HG02973 (cell line): ENCODE data around the gene TGFB1I1.
A peak's percentile ranks its signal among the peaks of the same experiment; 100 is the strongest.

Source experiments
- ATAC-seq: cut with Tn5 transposase; IDR thresholded peaks from one replicate; pipeline ENCODE4 v1.9.1; 2021; ENCODE audit warnings: moderate library complexity; ENCODE audit not compliant: unreplicated experiment

TGFB1I1 gene

DNA sequence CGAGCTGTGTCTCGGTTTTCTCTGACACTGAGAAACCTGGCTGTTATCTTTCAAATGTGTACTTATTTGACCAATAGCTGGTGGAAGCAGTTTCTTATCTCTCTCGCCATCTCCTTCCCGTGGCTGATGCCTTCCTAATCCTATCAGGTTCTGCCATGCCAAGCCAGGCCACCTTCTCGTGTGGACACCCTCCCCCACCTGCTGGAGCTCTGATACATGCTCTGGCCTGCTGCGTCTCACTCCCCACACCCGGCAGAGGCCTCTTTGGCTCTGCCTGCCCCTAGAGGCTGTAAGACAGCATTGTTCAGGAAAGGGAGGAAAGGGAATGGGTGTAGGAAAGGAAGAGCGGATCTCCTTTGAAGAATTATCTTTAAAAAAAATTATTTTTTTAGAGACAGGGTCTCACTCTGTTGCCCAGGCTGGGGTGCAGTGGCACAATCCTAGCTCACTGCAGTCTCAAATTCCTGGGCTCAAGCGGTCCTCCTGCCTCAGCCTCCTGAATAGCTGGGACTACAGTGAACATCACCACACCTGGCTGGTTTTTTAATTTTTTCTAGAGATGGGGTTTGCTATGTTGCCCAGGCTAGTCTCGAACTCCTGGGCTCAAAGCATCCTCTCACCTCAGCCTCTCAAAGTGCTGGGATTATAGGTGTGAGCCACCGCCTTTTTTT, 20.1 kb upstream of the TGFB1I1 start:
- no peak for ATAC-seq

DNA sequence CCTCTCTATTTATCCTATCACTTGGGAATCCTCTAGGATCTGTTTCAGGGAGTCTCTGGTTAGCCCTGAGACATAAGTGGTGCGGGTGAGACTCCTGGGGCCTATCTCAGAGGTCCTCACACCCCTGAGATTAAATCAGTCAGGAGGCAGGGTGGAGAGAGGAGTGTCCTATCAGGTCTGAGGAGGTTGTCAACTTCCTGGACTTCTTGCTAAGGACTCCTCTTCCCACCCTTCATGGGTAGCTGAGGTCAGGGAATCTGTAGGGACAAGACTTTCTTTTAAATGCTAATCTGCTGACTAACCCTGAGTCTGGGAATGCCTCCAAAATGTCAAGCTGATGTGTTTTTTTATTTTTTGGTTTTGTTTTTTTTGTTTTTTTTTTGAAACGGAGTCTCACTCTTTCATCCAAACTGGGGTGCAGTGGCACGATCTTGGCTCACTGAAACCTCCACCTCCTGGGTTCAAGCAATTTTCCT, 19.3 kb upstream of the TGFB1I1 start:
- no peak for ATAC-seq

DNA sequence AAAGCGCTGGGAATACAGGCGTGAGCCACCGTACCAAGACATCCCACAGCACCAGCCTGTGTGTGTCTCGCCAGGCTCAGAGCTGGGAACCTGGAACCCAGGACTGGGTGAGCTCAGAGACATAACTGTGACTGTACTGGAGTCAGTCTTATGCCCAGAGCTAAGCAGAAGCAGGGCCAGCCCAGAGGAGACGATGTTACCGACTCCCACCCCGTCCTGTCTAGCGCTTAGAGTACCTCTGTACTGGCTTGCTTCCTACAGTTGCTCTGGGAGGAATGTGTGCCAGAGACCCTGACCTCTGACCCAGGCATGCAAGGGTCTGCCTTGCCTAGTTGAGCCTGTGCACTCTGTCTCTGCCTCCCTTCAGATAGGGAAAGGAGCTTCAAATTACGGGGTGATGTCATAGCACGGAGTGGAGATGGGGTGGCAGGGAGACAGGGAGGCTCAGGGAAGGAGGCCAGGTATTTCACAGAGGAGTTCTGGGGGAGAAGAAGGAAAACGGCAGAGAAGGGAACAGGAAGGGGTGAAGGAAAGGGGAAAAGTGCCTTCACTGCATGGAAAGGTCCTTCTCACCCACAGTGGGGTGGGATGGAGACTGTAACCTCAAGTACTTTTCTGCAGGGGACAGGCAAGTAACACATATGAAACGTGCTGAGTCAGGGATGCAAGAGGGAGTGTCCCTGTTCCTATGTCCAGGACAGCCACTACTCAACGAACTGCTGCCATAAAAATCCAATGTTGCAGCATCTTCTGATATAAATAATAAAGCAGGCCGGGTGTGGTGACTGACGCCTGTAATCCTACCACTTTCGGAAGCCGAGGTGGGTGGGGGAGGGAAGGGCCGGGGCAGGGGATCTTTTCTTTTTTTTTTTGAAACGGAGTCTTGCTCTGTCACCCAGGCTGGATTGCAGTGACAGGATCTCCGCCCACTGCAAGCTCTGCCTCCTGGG, 18.4 kb upstream of the TGFB1I1 start:
- ATAC-seq: no peak

DNA sequence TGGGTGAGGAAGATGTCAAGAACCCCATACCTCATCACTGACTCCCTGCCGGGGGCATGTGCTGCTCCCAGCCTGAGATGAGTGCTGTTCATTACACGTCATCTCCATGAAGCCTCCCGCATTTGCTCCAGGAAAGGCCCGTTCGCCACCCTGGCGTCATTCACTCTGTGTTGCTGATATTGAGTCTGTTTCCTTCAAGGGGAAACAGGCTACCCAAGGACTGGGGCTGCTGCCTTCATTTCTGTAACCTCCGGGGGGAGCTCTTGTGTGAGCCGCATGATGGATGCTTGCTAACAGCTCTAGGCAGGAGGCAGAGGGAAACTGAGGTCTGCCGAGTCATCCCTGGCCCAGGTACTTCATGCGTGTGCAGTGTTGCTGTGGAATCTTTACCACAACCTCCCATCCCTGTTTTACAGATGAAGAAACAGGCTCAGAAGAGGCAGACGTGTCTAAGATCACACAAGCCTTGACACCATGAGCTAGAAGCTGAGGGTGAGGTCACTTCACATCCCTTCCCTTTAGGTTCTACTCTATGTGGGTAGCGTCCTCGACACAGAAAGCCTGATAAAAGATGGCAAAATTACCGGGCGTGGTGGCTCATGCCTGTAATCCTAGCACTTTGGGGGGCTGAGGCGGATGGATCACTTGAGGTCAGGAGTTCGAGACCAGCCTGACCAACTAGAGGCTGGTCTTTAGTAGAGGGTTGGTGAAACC, 16.2 kb upstream of the TGFB1I1 start:
- ATAC-seq: no peak

DNA sequence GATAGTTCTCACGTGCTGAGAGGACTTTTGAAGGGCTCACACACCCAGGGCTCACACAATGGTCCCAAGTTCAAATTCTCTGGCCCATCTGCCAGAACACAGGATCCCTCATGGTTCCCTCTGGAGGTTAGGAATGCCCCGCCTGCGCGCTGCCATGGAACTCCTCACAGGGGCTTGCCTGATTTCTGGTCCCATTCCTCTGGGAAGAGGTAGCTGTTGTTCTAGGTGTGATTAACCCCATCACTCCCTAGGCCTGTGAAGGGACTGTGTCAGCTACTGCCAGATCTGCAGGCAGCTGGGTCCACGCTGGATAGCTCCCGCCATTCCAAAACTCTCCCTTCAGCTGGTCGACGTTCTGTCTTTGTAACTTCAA, 15.0 kb upstream of the TGFB1I1 start:
- ATAC-seq: no peak

DNA sequence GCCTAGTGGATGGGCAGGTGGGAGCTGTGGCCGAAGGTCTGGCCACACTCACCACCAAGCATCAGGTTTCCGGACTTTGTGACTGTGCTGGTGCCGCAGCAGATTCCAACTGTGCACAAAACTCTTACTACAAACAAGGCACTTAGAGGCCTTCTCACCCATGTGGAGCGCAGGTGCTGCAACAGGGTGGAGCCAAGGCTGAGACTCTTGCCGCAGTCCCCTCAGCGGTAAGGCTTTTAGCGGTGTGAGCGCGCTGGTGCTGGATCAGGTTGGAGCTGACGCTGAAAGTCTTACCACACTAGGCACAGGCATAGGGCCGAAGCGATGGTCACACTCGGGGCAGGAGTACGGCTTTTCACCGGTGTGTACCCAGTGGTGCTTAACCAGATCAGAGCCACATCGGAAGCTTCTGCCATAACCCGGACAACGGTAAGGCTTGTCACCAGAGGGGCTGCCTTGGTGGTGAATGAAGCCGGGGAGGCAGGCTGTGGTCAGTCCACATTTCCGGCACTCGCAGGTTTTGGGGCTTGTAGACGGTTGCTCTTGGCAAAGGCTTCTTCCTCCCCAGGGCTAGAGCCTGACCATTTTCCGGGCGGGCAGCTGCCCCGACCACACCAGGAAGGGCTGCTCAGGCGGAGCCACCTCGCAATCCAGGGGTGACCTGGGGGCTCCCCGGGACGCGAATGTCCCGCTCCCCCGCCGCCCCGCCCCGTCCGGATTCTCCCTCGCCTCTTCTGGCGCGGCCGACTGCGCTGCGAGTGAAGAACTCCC, 13.7 kb upstream of the TGFB1I1 start:
- ATAC-seq: no peak

DNA sequence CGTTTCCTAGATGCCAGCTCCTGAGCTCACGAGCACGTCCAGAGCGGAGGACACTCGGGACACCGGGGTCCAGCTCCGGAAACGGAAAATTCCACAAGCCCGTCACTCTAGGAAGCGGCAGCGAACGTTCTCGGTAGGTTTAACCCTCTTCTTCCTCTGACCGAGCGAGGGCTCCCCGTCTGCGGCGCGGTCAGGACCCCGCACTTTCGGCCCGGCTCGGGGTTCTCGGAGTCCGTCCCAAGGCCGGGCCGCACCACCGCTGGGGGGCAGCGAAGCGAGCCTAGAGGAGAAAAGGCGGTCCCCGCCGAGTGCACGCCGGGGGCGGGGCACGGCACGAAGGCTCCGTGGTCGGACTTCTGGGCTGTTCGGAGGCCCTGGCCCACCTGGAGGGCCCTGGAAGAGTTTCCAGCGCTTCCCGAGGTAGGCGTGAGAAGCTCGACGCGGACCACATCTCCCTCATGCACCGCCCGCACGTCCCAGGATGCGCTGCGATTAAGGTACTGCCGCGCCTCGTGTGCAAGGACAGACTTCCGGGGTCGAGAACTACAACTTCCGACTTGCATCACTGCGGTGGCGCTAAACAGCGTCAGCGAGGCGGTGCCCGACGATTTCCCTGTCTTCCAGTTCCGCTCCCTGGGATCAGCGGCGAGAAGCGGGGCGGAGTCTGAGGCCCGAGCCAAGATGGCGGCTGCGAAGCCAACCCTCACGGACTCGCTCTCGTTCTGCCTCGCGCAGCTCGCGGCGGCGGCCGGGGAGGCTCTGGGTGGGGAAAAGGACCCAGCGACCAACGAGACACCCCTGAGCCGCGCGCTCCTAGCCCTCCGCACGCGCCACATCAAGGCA, 12.9 kb upstream of the TGFB1I1 start, which contains the start of gene ARMC5:
Gene ARMC5, plus strand, starts transcription at position 658 of the 843 bp plus-strand sequence. Its CDS starts 24 bp downstream, at position 682.
- ATAC-seq: peak; percentile 65

DNA sequence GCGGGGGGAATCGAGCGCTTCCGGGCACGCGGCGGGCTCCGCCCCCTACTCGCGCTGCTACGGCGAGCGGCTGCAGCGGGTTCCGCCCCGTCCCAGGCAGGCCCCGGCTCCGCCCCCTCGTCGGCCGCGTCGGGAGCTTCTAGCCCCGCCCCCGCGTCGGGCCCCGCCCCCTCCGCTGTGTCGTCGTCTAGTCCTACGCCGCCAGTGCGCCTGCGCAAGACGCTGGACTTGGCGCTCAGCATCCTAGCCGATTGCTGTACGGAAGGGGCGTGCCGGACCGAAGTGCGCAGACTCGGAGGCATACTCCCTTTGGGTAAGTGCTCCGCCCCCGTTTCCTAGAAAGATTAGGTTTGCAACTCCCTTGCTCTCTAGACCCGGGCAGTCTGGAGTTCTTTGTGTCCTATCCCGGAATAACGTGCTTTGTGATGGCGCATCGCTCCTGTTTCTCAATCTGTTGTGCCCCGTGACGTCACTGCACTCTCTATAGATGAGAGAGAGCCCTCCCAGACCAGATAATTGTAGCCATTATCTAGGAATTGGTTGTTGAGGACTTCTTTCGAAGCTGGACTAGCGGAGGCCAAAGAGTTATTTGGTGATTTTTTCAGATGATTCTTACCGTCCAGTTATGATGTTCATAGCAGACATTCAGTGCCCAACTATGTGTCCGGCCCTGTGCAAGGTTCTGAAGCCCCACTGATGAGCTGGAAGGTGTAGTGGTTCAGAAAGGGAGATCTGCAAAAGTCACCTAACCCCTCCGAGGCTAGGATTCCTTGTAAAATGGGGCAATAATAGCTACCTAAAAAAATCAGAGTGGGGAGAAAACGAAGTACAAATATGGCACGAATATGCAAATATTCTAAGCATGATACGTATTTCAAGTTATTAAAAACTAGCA, 12.0 kb upstream of the TGFB1I1 start:
- ATAC-seq: peak; percentile 62

DNA sequence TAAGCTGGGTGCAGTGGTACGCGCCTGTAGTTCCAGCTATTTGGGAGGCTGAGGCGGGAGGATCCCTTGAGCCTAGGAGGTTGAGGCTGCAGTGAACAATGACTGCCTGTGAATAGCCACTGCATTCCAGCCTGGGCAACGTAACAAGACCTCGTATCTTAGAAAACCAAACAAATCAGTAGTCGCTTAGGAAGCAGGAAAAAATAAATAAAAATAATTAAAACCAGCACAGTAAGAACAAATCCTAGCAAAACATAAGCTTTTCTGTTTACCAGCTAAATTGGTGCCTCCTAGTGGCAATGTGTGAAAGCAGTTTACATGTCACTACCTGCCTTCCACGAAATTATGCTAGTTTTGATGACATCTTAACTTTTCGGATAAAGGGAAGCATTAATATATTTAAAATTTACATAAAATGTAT, 11.4 kb upstream of the TGFB1I1 start:
- ATAC-seq: no peak

DNA sequence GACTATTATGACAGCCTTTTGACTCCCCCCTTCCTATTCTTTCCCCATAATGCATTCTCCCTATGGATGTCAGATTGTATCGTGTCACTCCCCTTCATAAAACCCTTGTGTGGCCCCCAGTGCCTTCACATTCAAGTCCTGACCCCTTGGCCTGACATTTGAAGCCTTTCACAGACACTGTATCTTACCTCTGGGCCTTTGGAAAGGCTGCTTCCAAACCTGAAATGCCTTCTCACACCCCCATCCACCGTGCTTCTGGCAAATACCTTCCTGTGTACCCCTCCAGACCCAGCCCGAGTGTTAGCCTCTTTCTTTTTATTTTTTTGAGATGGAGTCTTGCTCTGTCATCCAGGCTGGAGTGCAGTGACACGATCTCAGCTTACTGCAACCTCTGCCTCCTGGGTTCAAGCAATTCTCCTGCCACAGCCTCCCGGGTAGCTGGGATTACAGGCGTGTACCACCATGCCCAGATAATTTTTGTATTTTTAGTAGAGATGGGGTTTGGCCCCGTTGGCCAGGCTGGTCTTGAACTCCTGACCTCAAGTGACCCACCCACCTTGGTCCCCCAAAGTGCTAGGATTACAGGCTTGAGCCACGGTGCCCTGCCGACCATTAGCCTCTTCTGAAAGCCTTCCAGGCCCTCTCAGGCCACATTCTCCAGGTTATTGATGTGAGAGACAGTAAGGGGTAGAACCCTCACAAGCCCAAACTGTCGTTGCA, 10.6 kb upstream of the TGFB1I1 start:
- no peak for ATAC-seq

DNA sequence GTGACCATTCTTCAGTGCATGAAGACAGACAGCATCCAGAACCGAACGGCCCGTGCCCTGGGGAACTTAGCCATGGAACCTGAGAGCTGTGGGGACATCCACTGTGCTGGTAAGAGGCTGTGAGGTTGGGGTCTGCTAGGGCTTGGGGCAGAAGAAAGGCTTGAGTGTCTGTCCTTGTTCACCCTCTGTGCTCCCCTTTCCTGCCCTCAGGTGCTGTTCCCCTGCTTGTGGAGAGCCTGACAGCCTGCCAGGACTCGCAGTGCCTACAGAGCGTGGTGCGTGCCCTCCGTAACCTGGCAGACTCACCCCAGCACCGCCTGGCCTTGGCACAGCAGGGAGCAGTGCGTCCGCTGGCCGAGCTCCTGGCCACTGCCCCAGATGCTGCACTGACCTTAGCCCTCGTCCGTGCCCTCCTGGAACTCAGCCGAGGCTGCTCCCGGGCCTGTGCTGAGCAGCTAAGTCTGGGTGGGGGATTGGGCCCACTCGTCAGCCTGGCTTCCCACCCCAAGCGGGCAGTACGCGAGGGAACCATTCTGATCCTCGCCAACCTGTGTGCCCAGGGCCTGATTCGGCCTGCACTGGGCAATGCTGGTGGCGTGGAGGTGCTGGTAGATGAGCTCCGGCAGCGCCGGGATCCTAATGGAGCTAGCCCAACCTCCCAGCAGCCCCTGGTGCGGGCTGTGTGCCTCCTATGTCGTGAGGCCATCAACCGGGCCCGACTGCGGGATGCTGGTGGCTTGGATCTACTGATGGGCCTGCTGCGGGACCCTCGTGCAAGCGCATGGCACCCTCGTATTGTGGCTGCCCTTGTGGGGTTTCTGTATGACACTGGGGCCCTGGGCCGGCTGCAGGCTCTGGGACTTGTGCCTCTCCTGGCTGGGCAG, 9.8 kb upstream of the TGFB1I1 start:
- ATAC-seq: no peak

DNA sequence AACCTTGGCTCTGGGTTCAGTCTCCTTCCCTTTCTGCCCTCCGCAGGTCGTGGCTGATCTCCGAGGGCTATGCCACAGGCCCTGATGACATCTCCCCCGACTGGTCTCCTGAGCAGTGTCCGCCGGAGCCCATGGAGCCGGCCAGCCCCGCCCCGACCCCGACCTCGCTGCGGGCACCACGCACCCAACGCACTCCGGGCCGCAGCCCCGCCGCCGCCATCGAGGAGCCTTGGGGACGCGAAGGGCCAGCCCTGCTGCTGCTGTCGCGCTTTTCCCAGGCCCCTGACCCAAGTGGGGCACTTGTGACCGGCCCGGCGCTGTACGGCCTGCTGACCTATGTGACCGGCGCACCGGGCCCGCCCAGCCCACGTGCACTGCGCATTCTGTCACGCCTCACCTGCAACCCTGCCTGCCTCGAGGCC, 7.6 kb upstream of the TGFB1I1 start:
- ATAC-seq: no peak

DNA sequence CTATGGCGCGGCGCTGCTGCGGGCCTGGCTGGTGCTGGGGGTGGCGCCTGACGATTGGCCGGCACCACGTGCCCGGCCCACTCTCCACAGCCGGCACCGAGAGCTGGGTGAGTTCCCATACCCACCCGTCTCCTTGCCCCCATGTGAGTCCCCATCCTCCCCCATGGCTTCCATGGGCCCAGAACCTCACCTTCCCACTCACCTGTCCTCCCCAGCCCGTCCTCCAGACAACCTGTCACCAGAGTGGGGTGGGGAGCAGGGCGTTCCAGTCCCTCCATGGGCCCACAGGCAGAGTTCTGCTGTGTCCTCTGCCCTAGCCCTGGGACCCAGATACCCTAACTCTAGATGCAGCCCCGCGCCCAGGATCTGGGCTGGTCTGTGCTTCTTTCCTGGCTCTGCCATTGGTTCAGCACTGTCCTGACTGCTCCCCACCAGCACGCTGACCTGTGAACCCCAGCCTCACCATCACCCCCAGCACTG, 7.1 kb upstream of the TGFB1I1 start:
- no peak for ATAC-seq

DNA sequence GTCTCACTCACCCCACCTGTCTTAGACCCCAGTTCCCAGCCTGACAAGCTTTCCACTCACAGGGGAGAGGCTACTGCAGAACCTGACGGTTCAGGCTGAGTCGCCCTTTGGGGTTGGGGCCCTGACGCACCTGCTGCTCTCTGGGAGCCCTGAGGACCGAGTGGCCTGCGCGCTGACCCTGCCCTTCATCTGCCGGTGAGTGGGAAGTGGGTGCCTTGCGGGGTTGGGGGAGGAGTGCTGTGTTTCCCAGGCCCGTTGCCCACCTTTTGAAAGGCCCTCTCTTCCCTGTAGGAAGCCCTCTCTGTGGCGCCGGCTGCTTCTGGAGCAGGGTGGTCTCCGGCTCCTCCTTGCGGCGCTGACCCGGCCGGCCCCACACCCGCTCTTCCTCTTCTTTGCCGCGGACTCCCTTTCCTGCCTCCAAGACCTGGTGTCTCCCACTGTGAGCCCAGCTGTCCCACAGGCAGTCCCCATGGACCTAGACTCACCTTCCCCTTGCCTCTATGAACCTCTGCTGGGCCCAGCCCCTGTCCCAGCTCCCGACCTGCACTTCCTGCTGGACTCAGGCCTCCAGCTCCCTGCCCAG, 6.1 kb upstream of the TGFB1I1 start:
- ATAC-seq: no peak

DNA sequence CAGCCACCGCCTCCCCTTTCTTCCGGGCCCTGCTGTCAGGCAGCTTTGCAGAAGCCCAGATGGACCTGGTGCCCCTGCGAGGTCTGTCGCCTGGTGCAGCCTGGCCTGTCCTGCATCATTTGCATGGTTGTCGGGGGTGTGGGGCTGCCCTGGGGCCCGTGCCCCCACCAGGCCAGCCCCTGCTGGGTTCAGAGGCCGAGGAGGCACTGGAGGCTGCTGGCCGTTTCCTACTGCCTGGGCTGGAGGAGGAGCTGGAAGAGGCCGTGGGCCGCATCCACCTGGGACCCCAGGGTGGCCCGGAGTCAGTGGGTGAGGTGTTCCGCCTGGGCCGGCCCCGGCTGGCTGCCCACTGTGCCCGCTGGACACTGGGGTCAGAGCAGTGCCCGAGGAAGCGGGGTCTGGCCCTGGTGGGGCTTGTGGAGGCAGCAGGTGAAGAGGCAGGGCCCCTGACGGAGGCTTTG, 5.5 kb upstream of the TGFB1I1 start:
- ATAC-seq: no peak

DNA sequence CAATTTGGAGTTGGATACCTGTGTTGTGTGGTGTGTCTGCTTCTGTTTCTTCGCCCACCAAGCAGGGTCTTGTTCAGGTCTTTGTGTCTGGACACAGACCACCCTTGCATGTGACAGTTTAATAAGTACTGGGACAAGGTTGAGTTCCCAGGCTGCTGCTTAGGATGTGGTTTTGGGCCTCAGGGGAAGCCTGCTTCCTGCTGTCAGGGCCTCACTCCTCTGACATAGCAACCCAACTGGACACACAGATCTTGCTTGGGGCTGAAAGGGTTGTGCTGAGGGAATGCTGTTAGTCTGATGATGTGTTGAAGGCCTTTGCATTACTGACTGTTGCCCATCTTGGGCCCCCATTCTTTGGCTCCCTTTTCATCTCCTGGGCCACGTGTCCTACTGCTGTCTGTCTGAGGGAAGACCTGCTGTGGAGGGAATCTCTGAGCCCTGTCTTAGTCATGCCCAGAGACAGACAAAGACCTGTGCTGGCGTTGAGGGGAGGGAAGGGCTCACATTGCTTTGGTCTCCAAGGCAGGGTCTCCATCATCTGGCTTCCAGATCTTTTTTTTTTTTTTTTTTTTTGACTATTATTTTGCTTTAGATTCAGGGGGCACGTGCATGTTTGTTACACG, 4.7 kb upstream of the TGFB1I1 start:
- no peak for ATAC-seq
